Dermis microvascular lymphatic vessel endothelial cell (primary cell): Measurements from ENCODE around the gene MYT1. TPM values are rescaled to one million over a fixed set of nuclear protein-coding genes. Genes with fewer than 3 reads are reported as not detected.
"Not testable (repeated sequence)": the region's sequence is repeated elsewhere in the genome, so short reads cannot be mapped to it uniquely, and the experiment has no call there.

Source experiments
- DNase-seq, 2 donors: peaks; one replicate each; pipeline versions ENCODE4 v3.0.0 to v3.0.0-alpha.2; 2010; ENCODE audit warnings: low read depth in 2 of 2
- total RNA-seq: library from RNA; depleted of rRNA; stranded (reverse); fragments of >200 nt; gene quantifications from 2 replicates; pipeline ENCODE4 v1.2.1, GENCODE V29; 2014

Gene MYT1
- not detected in 2 replicates for total RNA-seq

DNA sequence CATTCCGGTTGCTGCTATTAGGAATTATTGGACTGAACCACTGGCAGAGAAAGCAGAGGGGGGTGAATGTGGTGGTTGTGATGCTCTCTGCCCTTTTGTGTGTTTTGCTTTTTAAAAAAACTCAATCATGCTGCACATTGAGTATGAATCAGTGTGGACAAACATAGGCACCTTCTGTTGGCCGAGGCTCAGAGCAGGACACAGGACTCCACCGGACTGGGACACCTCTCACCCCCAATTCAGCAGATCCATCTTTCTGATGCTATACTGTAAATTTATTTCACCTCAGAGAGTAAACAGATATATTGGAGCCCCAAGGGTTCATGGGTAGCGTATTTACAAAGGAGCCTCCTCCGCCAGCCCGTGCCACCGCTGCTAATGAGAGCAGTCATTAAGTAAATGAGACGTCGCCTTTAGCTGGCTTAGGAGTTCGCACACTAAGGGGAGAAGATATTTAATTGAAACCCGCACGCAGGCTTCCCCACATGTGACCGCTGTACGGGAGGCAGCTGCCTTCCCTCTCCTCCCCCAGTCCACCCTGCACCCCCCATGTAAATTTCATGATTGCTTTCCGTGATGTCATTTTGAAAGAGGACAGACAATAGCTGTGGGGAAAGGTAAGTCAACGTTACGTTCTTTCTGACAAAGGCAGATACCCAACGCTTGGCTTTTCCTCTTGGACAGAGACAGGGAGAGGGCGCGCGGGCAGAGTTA, at the start of gene MYT1:
Gene MYT1 (plus strand): TSS at position 330 of the 714 bp plus-strand sequence. CDS start 34,410 bp downstream, outside the sequence.
- DNase-seq, result no peak

DNA sequence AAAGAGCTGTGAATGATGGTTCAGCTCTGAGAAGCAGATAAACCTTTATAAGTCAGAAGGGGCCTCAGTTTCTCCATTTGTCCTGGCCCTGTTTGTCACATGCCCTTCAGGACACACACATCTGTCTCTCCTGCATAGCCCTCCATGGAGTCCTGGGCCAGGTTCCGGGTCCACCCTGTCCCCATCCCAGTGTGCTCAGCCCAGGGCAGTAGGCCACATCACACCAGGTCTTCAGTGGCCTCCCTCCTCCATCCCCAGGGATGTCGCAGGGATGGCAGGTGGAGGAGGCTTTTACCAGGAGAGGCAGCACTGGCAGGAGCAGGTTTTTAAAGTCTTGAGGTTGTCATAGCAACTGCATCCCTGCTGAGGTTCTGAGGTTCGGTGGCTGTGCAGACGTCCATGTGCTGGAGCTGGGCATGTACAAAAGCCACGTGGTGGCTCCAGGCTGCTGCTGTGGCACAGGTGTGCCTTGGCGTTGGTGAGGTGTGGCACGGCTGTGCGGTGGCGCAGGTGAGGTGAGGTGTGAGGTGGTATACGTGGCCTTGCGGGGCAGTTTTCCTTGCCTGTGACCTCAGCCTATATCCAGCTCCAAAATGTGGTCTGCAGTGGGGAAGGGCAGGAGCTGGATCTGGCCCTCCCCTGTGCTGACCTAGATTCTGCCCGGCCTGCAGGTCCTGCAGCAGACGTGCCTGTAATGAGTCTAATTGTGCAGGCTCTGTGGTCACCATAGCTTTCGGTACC, 48.9 kb upstream of the MYT1 start:
- no peak for DNase-seq

- DNase-seq, result no peak
Observed at GRCh38 chr20:64116016-64116415, 48.2 kb upstream of the MYT1 start.

DNA sequence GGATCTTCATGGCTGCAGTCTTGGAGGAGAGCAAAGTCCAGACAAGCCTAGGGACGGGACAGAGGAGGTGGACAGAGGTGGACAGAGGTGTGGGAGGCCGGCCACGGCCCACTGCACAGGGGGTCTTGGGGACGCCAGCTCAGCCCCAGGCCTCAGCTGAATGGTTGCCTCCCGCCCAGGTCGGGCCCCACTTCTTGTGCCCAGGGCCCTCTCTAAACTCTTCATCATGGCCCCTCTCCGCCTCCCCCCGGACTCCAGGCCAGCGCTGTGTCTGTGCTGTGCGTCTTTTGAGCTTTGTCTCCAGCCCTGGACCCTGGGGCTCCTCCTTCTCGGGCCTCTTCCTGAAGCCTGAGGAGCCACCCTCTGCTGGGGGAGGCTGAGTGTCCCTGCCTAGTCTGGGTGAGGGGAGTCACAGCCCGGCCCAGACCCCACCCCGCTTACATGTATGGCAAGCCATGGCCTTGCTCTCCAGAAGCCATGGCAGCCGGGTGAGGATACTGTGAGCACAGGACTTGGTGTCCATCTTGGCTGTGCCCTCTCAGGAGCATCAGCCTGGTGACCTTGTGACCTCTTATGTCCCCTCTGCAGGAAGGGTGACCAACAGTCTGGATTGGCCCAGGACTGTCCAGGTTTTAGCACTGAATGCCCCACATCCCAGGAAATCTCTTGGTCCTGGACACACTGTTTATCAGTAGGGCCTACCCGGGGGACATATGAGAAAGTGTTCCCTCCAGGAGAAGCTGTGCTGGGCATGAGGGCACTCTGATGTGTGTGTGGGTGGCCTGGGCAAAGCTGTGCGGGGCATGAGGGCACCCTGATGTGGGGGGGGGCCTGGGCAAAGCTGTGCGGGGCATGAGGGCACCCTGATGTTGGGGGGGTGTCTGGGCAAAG, 47.5 kb upstream of the MYT1 start:
- no peak for DNase-seq

DNA sequence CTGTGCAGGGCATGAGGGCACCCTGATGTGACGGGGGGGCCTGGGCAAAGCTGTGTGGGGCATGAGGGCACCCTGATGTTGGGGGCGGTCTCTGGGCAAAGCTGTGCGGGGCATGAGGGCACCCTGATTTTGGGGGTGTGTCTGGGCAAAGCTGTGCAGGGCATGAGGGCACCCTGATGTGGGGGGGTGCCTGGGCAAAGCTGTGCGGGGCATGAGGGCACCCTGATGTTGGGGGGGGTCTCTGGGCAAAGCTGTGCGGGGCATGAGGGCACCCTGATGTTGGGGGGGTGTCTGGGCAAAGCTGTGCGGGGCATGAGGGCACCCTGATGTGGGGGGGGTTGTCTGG, 46.8 kb upstream of the MYT1 start:
- not testable (repeated sequence) for DNase-seq

- DNase-seq, result no peak
Observed at GRCh38 chr20:64119301-64119680, 45.0 kb upstream of the MYT1 start.

GRCh38 chr20:64119681-64120341, 44.4 kb upstream of the MYT1 start:
- no peak for DNase-seq

GRCh38 chr20:64121586-64121985, 42.7 kb upstream of the MYT1 start:
- DNase-seq, result no peak

DNA sequence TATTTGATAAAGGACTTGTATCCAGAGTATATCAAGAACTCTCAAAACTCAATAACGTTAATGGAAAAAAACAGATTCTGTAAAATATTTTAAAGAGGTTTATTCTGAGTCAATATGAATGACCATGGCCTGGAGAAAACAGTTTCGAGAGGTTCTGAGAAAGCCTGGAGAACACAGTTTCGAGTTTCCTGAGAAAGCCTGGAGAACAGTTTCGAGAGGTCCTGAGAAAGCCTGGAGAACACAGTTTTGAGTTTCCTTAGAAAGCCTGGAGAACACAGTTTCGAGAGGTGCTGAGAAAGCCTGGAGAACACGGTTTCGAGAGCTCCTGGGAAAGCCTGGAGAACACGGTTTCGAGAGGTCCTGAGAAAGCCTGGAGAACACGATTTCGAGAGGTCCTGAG, 41.3 kb upstream of the MYT1 start:
- DNase-seq, result not testable (repeated sequence)

DNA sequence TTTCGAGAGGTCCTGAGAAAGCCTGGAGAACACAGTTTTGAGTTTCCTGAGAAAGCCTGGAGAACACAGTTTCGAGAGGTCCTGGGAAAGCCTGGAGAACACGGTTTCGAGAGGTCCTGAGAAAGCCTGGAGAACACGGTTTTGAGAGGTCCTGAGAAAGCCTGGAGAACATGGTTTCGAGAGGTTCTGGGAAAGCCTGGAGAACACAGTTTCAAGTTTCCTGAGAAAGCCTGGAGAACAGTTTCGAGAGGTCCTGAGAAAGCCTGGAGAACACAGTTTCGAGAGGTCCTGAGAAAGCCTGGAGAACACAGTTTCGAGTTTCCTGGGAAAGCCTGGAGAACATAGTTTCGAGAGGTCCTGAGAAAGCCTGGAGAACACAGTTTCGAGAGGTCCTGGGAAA, 40.7 kb upstream of the MYT1 start:
- DNase-seq, result not testable (repeated sequence)

- no peak for DNase-seq
Observed at GRCh38 chr20:64129146-64129782, 35.0 kb upstream of the MYT1 start.

- no peak for DNase-seq
Observed at GRCh38 chr20:64130271-64130670, 34.0 kb upstream of the MYT1 start.

GRCh38 chr20:64130876-64131275, 33.4 kb upstream of the MYT1 start:
- DNase-seq, result no peak

- peak in 1 of 2 donors; percentile 30 for DNase-seq
Observed at GRCh38 chr20:64131406-64131805, 32.8 kb upstream of the MYT1 start.

GRCh38 chr20:64133951-64134407, 30.3 kb upstream of the MYT1 start:
- no peak for DNase-seq

DNA sequence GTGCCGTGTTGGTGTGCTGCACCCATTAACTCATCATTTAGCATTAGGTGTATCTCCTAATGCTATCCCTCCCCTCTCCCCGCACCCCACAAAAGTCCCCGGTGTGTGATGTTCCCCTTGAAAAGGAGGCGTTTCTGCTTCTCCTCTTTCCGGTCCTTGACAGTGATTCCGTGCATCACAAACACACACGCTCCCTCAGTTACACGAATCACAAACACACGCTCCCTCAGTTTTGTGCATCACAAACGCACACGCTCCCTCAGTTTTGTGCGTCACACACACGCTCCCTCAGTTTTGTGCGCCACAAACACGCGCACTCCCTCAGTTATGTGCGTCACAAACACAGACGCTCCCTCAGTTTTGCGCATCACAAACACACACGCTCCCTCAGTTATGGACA, 29.5 kb upstream of the MYT1 start:
- DNase-seq, result not testable (repeated sequence)

GRCh38 chr20:64136004-64136710, 28.1 kb upstream of the MYT1 start:
- no peak for DNase-seq

DNA sequence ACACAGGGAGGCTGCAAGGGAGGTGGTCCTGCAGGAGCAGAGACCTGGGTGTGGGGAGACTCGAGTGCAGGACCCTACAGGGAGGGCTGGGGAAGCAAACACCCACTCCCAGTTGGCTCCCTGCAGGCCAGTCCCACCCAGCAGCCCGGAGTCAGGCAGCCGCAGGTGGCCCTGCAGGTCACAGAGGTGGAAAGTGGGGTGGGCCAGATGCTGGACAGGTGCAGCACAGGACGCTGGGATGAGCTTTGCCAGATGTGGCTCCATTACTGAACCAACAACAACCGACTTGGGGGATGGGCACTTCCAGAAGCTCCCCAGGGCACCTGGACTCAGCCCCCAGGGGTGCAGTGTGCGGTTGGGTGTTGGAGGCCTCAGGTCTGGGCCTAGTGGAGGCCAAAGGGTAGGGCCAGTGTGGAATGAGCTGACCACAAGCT, 26.6 kb upstream of the MYT1 start:
- no peak for DNase-seq

- DNase-seq, result no peak
Observed at GRCh38 chr20:64138276-64138815, 25.9 kb upstream of the MYT1 start.
